HepG2 (cell line): Measurements from ENCODE around the gene RBSN. TPM values are rescaled to one million over a fixed set of nuclear protein-coding genes. Genes with fewer than 3 reads are reported as not detected.

Experiments
- CCDC6 ChIP-seq: sonication (generic); formaldehyde crosslinking; IDR thresholded peaks from 2 replicates; pipeline ENCODE4 v1.8.1; 2022; ENCODE audit warnings: mild to moderate bottlenecking, missing genetic modification reagents, moderate library complexity
- EED ChIP-seq: sonication (generic); formaldehyde crosslinking; IDR thresholded peaks from 2 replicates; pipeline ENCODE4 v1.5.0; 2020; ENCODE audit warnings: mild to moderate bottlenecking, missing genetic modification reagents
- MATR3 ChIP-seq: sonication (generic); formaldehyde crosslinking; IDR thresholded peaks from 2 replicates; pipeline ENCODE4 v1.4.0; 2020; ENCODE audit warnings: missing genetic modification reagents
- PATZ1 ChIP-seq: sonication (generic); formaldehyde crosslinking; IDR thresholded peaks from 2 replicates; pipeline ENCODE4 v1.4.0; 2020; ENCODE audit warnings: missing genetic modification reagents
- REST ChIP-seq, 2 experiments: IDR thresholded peaks; 2 replicates each; pipeline ENCODE4 v1.6.1; 2011 to 2012; ENCODE audit warnings: low read length in 2 of 2, borderline replicate concordance in 1 of 2, low read depth in 1 of 2, mild to moderate bottlenecking in 1 of 2, moderate library complexity in 1 of 2
- SIN3A ChIP-seq: IDR thresholded peaks from 2 replicates; pipeline ENCODE4 v1.6.1; 2011; ENCODE audit warnings: low read depth, mild to moderate bottlenecking, control low read depth, low read length, borderline replicate concordance
- SPEN ChIP-seq: sonication (generic); formaldehyde crosslinking; IDR thresholded peaks from 2 replicates; pipeline ENCODE4 v1.5.1; 2020; ENCODE audit warnings: low read depth, mild to moderate bottlenecking, missing genetic modification reagents
- TRIM22 ChIP-seq: fragments of 450-650 bp; IDR thresholded peaks from 2 replicates; pipeline ENCODE4 v1.6.1; 2017
- ZBTB37 ChIP-seq: sonication (generic); formaldehyde crosslinking; IDR thresholded peaks from 2 replicates; pipeline ENCODE4 v1.4.0; 2020; ENCODE audit warnings: mild to moderate bottlenecking, missing genetic modification reagents
- ZBTB46 ChIP-seq: sonication (generic); formaldehyde crosslinking; IDR thresholded peaks from 2 replicates; pipeline ENCODE4 v1.4.0; 2020; ENCODE audit warnings: mild to moderate bottlenecking, missing genetic modification reagents, borderline replicate concordance
- ZNF10 ChIP-seq: sonication (generic); formaldehyde crosslinking; IDR thresholded peaks from 2 replicates; pipeline ENCODE4 v1.4.0; 2020; ENCODE audit warnings: mild to moderate bottlenecking, low read depth, missing genetic modification reagents, borderline replicate concordance
- ZNF24 ChIP-seq: fragments of 450-650 bp; IDR thresholded peaks from 2 replicates; pipeline ENCODE4 v1.6.1; 2017; ENCODE audit warnings: antibody characterized with exemption, mild to moderate bottlenecking
- ZNF296 ChIP-seq: sonication (generic); formaldehyde crosslinking; conservative IDR thresholded peaks from 2 replicates; pipeline ENCODE4 v1.5.0; 2020; ENCODE audit warnings: mild to moderate bottlenecking, missing genetic modification reagents
- ZNF362 ChIP-seq: sonication (generic); formaldehyde crosslinking; IDR thresholded peaks from 2 replicates; pipeline ENCODE4 v1.4.0; 2020; ENCODE audit warnings: missing genetic modification reagents, mild to moderate bottlenecking, borderline replicate concordance
- ZNF431 ChIP-seq: sonication (generic); formaldehyde crosslinking; IDR thresholded peaks from 2 replicates; pipeline ENCODE4 v1.9.0; 2022; ENCODE audit warnings: missing genetic modification reagents, low read depth, mild to moderate bottlenecking, borderline replicate concordance
- ZNF451 ChIP-seq: sonication (generic); formaldehyde crosslinking; IDR thresholded peaks from 2 replicates; pipeline ENCODE4 v1.5.0; 2020; ENCODE audit warnings: mild to moderate bottlenecking, missing genetic modification reagents
- polyA plus RNA-seq, 8 experiments: library from polyadenylated mRNA; depleted of rRNA in 3 of 8; stranded (reverse) in 7 of 8; unstranded in 1 of 8; fragments of >200 nt; fragmentation: Illumina TruSeq in 4 of 8; extraction: Trizol in 4 of 8; gene quantifications; 2 replicates each; pipeline versions ENCODE4 v1.2.1 to v1.2.3, GENCODE V29; 2011 to 2016; ENCODE audit warnings: low read depth in 4 of 8, missing spikeins in 1 of 8, mixed read lengths in 1 of 8; ENCODE audit not compliant: insufficient read depth in 1 of 8
- total RNA-seq, 5 experiments: library from RNA; depleted of rRNA; stranded (reverse); fragments of >200 nt; fragmentation: Illumina TruSeq; extraction: Trizol; gene quantifications; 2 replicates each; pipeline ENCODE4 v1.2.3, GENCODE V29; 2016; ENCODE audit warnings: low read depth in 1 of 5

The RBSN gene
- total and polyA plus RNA-seq, 2 of the 13 experiments (the other 11 are each of a cell fraction or from before 2014, with no cell fraction given) = 7.9 to 11.8 TPM

GRCh38 chr3:15064835-15065549, 34.0 kb downstream of the RBSN start, which contains the start of gene MRPS25 (continued):
- TF ChIP-seq ZBTB46 (CRISPR knock-in tag) (no peak), SPEN (CRISPR knock-in tag) (peak; percentile 82), ZNF431 (peak; percentile 71; the same call in 1 of the 2 replicates), ZNF362 (CRISPR knock-in tag) (no peak), ZNF451 (CRISPR knock-in tag) (0 out of 2 replicates have a peak, but pooled peaks have one; percentile 37), ZNF10 (CRISPR knock-in tag) (no peak), ZNF296 (CRISPR knock-in tag) (no peak; the same call in 1 of the 2 replicates), ZNF24 (no peak), EED (CRISPR knock-in tag) (no peak; the same call in 1 of the 2 replicates), MATR3 (no peak), PATZ1 (CRISPR knock-in tag) (peak; percentile 54; the same call in 1 of the 2 replicates), CCDC6 (CRISPR knock-in tag) (peak; percentile 70; the same call in 1 of the 2 replicates), REST (IDR thresholded peaks at IDR 0.05; ENCODE audit: borderline replicate concordance in 1 of 2, low read depth in 1 of 2, low read length in 2 of 2) (peak in 1 of 2 experiments; percentile 39; a peak in 1 of 4 replicates), TRIM22 (no peak), ZBTB37 (no peak), SIN3A (peak; percentile 56; the same call in 1 of the 2 replicates)
